Thyroid gland (tissue), 4 donors: Measurements from ENCODE around the gene PPP6R1.

ENCODE experiments used
- POLR2A ChIP-seq, 2 donors: fragments of 450-650 bp; IDR thresholded peaks; one replicate each; pipeline ENCODE4 v1.6.1; 2017; ENCODE audit warnings: antibody characterized with exemption in 2 of 2, mild to moderate bottlenecking in 2 of 2, moderate library complexity in 1 of 2
- TF ChIP-seq, protein P1 (sequence below), 6 experiments: fragments of 200-600 bp in 3 of 6; fragments of 450-650 bp in 3 of 6; sonication (generic) in 3 of 6; IDR thresholded peaks; one replicate each; pipeline ENCODE4 v1.5.1; 2016 to 2019; ENCODE audit warnings: antibody characterized with exemption in 6 of 6, mild to moderate bottlenecking in 2 of 6, inconsistent platforms in 1 of 6, moderate library complexity in 1 of 6

GRCh38 chr19:55241143-55241934 is 17.5 kb downstream of the PPP6R1 start:
- TF ChIP-seq, protein P1, sequence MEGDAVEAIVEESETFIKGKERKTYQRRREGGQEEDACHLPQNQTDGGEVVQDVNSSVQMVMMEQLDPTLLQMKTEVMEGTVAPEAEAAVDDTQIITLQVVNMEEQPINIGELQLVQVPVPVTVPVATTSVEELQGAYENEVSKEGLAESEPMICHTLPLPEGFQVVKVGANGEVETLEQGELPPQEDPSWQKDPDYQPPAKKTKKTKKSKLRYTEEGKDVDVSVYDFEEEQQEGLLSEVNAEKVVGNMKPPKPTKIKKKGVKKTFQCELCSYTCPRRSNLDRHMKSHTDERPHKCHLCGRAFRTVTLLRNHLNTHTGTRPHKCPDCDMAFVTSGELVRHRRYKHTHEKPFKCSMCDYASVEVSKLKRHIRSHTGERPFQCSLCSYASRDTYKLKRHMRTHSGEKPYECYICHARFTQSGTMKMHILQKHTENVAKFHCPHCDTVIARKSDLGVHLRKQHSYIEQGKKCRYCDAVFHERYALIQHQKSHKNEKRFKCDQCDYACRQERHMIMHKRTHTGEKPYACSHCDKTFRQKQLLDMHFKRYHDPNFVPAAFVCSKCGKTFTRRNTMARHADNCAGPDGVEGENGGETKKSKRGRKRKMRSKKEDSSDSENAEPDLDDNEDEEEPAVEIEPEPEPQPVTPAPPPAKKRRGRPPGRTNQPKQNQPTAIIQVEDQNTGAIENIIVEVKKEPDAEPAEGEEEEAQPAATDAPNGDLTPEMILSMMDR (IDR thresholded peaks at IDR 0.05): no peak
- no peak for TF ChIP-seq POLR2A (IDR thresholded peaks at IDR 0.05)
